HG03439 (cell line): Measurements from ENCODE around the gene TUBB2B.

ENCODE experiments used
- ATAC-seq: cut with Tn5 transposase; IDR thresholded peaks from one replicate; pipeline ENCODE4 v1.9.1; 2021; ENCODE audit warnings: mild to moderate bottlenecking, moderate library complexity; ENCODE audit not compliant: unreplicated experiment

Gene TUBB2B

GRCh38 chr6:3227363-3228045 lies at the start of gene TUBB2B:
TUBB2B (minus strand) TSS chr6:3227653; CDS start chr6:3227543, 110 bp downstream.
- ATAC-seq, result no peak

- no peak for ATAC-seq
Measured at GRCh38 chr6:3277251-3277650, 49.8 kb upstream of the TUBB2B start.

- no peak for ATAC-seq
Measured at GRCh38 chr6:3276174-3277167, 49.0 kb upstream of the TUBB2B start.

GRCh38 chr6:3273707-3274521 lies 46.5 kb upstream of the TUBB2B start:
- ATAC-seq, result no peak

- ATAC-seq, result no peak
Measured at GRCh38 chr6:3272911-3273547, 45.6 kb upstream of the TUBB2B start.

- ATAC-seq, result no peak
Measured at GRCh38 chr6:3271756-3272155, 44.3 kb upstream of the TUBB2B start.

GRCh38 chr6:3270258-3270657 lies 42.8 kb upstream of the TUBB2B start:
- ATAC-seq, result no peak

- ATAC-seq, result no peak
Measured at GRCh38 chr6:3269281-3269975, 42.0 kb upstream of the TUBB2B start.

- ATAC-seq, result no peak
Measured at GRCh38 chr6:3268680-3269079, 41.2 kb upstream of the TUBB2B start.

- no peak for ATAC-seq
Measured at GRCh38 chr6:3267162-3267561, 39.7 kb upstream of the TUBB2B start.

GRCh38 chr6:3266170-3266569 lies 38.7 kb upstream of the TUBB2B start:
- ATAC-seq, result no peak

- ATAC-seq, result no peak
Measured at GRCh38 chr6:3265671-3266070, 38.2 kb upstream of the TUBB2B start.

GRCh38 chr6:3264356-3264755 lies 36.9 kb upstream of the TUBB2B start:
- ATAC-seq, result no peak

- no peak for ATAC-seq
Measured at GRCh38 chr6:3263096-3263495, 35.6 kb upstream of the TUBB2B start.

GRCh38 chr6:3261921-3262320 lies 34.5 kb upstream of the TUBB2B start:
- ATAC-seq, result no peak

GRCh38 chr6:3261518-3261820 lies 34.0 kb upstream of the TUBB2B start:
- no peak for ATAC-seq

GRCh38 chr6:3260772-3261517 lies 33.5 kb upstream of the TUBB2B start:
- ATAC-seq, result no peak

GRCh38 chr6:3260296-3260695 lies 32.8 kb upstream of the TUBB2B start:
- ATAC-seq, result no peak

GRCh38 chr6:3259491-3259958 lies 32.1 kb upstream of the TUBB2B start:
- ATAC-seq, result peak; percentile 29
